ENCODE results near the gene GCFC2. TPM values are rescaled to one million over a fixed set of nuclear protein-coding genes. Genes with fewer than 3 reads are reported as not detected.

The GCFC2 gene
- total and polyA plus RNA-seq, 2 of the 13 experiments (the other 11 are each of a cell fraction or from before 2014, with no cell fraction given), result 26.8 to 49.0 TPM

- TF ChIP-seq ZNF556 (CRISPR knock-in tag; IDR thresholded peaks at IDR 0.05; ENCODE audit: borderline replicate concordance) (peak; percentile 97), TCF7L2 (IDR thresholded peaks at IDR 0.05; ENCODE audit: low read depth, low read length) (no peak), HMG20B (CRISPR knock-in tag; conservative IDR thresholded peaks at IDR 0.05) (peak; percentile 84), GATA4 (IDR thresholded peaks at IDR 0.05; ENCODE audit: borderline replicate concordance, low read depth) (peak; percentile 58; the same call in 1 of the 2 replicates), ZNF234 (CRISPR knock-in tag; conservative IDR thresholded peaks at IDR 0.05) (peak; percentile 99), CREB1 (IDR thresholded peaks at IDR 0.05) (0 out of 2 replicates have a peak, but pooled peaks have one; percentile 10), CREB1 (CRISPR knock-in tag; IDR thresholded peaks at IDR 0.05) (no peak), ATF7 (IDR thresholded peaks at IDR 0.05) (no peak), ATF7 (CRISPR knock-in tag; IDR thresholded peaks at IDR 0.05) (peak; percentile 92), ZNF431 (CRISPR knock-in tag; IDR thresholded peaks at IDR 0.05; ENCODE audit: borderline replicate concordance, low read depth) (peak; percentile 99), CENPT (CRISPR knock-in tag; IDR thresholded peaks at IDR 0.05; ENCODE audit: low read depth) (peak; percentile 99), ZFAT (CRISPR knock-in tag; conservative IDR thresholded peaks at IDR 0.05) (peak; percentile 97), ATF4 (CRISPR knock-in tag; IDR thresholded peaks at IDR 0.05) (peak in 1 of 2 experiments; percentile 90; a peak in 2 of 4 replicates), ZNF777 (CRISPR knock-in tag; IDR thresholded peaks at IDR 0.05) (peak; percentile 83), SP140L (CRISPR knock-in tag; IDR thresholded peaks at IDR 0.05; ENCODE audit: borderline replicate concordance) (peak; percentile 98; the same call in 1 of the 2 replicates), ZSCAN29 (CRISPR knock-in tag; conservative IDR thresholded peaks at IDR 0.05) (peak; percentile 94), ZNF253 (CRISPR knock-in tag; IDR thresholded peaks at IDR 0.05; ENCODE audit: borderline replicate concordance) (peak; percentile 99), HNF4G (IDR thresholded peaks at IDR 0.05; ENCODE audit: borderline replicate concordance, low read depth, low read length) (0 out of 2 replicates have a peak, but pooled peaks have one; percentile 5), HNF4G (CRISPR knock-in tag; IDR thresholded peaks at IDR 0.05; ENCODE audit: borderline replicate concordance, low read depth) (peak; percentile 79; the same call in 1 of the 2 replicates), NFYC (CRISPR knock-in tag; IDR thresholded peaks at IDR 0.05) (peak; percentile 47), SMAD9 (CRISPR knock-in tag; IDR thresholded peaks at IDR 0.05) (peak; percentile 99), ZNF773 (CRISPR knock-in tag; IDR thresholded peaks at IDR 0.05; ENCODE audit: borderline replicate concordance) (peak; percentile 99), MYNN (CRISPR knock-in tag; IDR thresholded peaks at IDR 0.05; ENCODE audit: low read depth) (0 out of 2 replicates have a peak, but pooled peaks have one; percentile 87), BCLAF1 (IDR thresholded peaks at IDR 0.05) (no peak)
Observed at GRCh38 chr2:75710577-75711253, at the start of gene GCFC2 (continued).
